GM23248 (cell line): Measurements from ENCODE around the gene ZSWIM6. TPM values are rescaled to one million over a fixed set of nuclear protein-coding genes. Genes with fewer than 3 reads are reported as not detected.

ENCODE experiments used
- DNase-seq: peaks from one replicate; pipeline ENCODE4 v3.0.0-alpha.2; 2015
- H2AFZ ChIP-seq: fragments of 200-600 bp; sonication (generic); 2 replicates; pipeline ENCODE4 v1.6.1; 2016; ENCODE audit warnings: antibody characterized with exemption
- H3F3A ChIP-seq: fragments of 200-600 bp; sonication (generic); 2 replicates; pipeline ENCODE4 v1.6.1; 2016; ENCODE audit warnings: mild to moderate bottlenecking, antibody characterized with exemption, mixed run types; ENCODE audit not compliant: insufficient read depth
- H3K27ac ChIP-seq: fragments of 200-600 bp; sonication (generic); 2 replicates; pipeline ENCODE4 v1.5.1; 2016; ENCODE audit warnings: mild to moderate bottlenecking
- H3K27me3 ChIP-seq: fragments of 200-600 bp; sonication (generic); replicated peaks from 2 replicates; pipeline ENCODE4 v1.6.1; 2016; ENCODE audit warnings: mild to moderate bottlenecking; ENCODE audit not compliant: insufficient read depth
- H3K36me3 ChIP-seq: fragments of 200-600 bp; sonication (generic); 2 replicates; pipeline ENCODE4 v1.6.1; 2016; ENCODE audit warnings: low read depth, mild to moderate bottlenecking
- H3K4me1 ChIP-seq: fragments of 200-600 bp; sonication (generic); 2 replicates; pipeline ENCODE4 v1.6.1; 2016; ENCODE audit warnings: mild to moderate bottlenecking; ENCODE audit not compliant: insufficient read depth
- H3K4me2 ChIP-seq: fragments of 200-600 bp; sonication (generic); one replicate; pipeline ENCODE4 v1.6.1; 2016; ENCODE audit warnings: mild to moderate bottlenecking; ENCODE audit not compliant: unreplicated experiment
- H3K4me3 ChIP-seq: fragments of 200-600 bp; sonication (generic); 2 replicates; pipeline ENCODE4 v1.5.1; 2016; ENCODE audit warnings: mild to moderate bottlenecking
- H3K79me2 ChIP-seq: fragments of 200-600 bp; sonication (generic); 2 replicates; pipeline ENCODE4 v1.6.1; 2016; ENCODE audit warnings: mild to moderate bottlenecking; ENCODE audit not compliant: insufficient read depth
- H3K9ac ChIP-seq: fragments of 200-600 bp; sonication (generic); 2 replicates; pipeline ENCODE4 v1.6.1; 2016; ENCODE audit warnings: mild to moderate bottlenecking
- H3K9me2 ChIP-seq: fragments of 200-600 bp; sonication (generic); 2 replicates; pipeline ENCODE4 v1.6.1; 2016; ENCODE audit warnings: mixed run types, mild to moderate bottlenecking, moderate library complexity; ENCODE audit not compliant: insufficient read depth
- H3K9me3 ChIP-seq: fragments of 200-600 bp; sonication (generic); one replicate; pipeline ENCODE4 v1.6.1; 2017; ENCODE audit warnings: low read depth
- H4K20me1 ChIP-seq: fragments of 200-600 bp; sonication (generic); 2 replicates; pipeline ENCODE4 v1.6.0; 2016; ENCODE audit not compliant: insufficient read depth
- EZH2 ChIP-seq: fragments of 200-600 bp; sonication (generic); IDR thresholded peaks from 2 replicates; pipeline ENCODE4 v1.6.1; 2018; ENCODE audit warnings: antibody characterized with exemption, mild to moderate bottlenecking; ENCODE audit not compliant: insufficient read depth, poor library complexity, severe bottlenecking
- EZH2phosphoT487 ChIP-seq: fragments of 200-600 bp; sonication (generic); IDR thresholded peaks from 2 replicates; pipeline ENCODE4 v1.6.1; 2018; ENCODE audit warnings: antibody characterized with exemption, moderate library complexity, mild to moderate bottlenecking, low read depth; ENCODE audit not compliant: insufficient read depth
- WGBS, 2 experiments: methylation state at CpG; one replicate each; pipeline ENCODE4 v1.1.6; 2015 to 2017; ENCODE audit warnings: low lambda C conversion rate in 2 of 2, low coverage in 1 of 2; ENCODE audit errors: missing lambda C conversion rate in 2 of 2; 5-methylcytosine and 5-hydroxymethylcytosine counted together
- in situ Hi-C: fragments of 300-500 bp; cut with MboI; formaldehyde crosslinking; loops from 2 replicates; pipeline ENCODE4 v1.15.0; 2020
- polyA plus RNA-seq: library from polyadenylated mRNA; unstranded; fragments of >200 nt; fragmentation: Nextera tagmentation; extraction: Ambion mirVana; gene quantifications from 2 replicates; pipeline ENCODE4 v1.2.1, GENCODE V29; 2016
- total RNA-seq: library from RNA; depleted of rRNA; stranded (reverse); fragments of >200 nt; shearing (Covaris generic); gene quantifications from 2 replicates; pipeline ENCODE4 v1.2.3, GENCODE V29; 2014

The ZSWIM6 gene
- total and polyA plus RNA-seq, 2 experiments from 2014 or later = 1.5 to 4.8 TPM

GRCh38 chr5:61435368-61435767 lies 103.3 kb downstream of the ZSWIM6 start:
- Histone ChIP-seq H3K9me2 (no peaks in the 10 kb centered on the region; the same call in 1 of the 2 replicates), H3F3A (no peaks in the 10 kb centered on the region), H3K9ac (no peak overlapping the region), H4K20me1 (peaks cover 22% of the 10 kb centered on the region; the same call in 1 of the 2 replicates), H2AFZ (no peak overlapping the region), H3K4me2 (no peak overlapping the region), H3K27ac (no peak overlapping the region), H3K79me2 (peaks cover 99% of the 10 kb centered on the region), H3K4me3 (no peak overlapping the region), H3K9me3 (no peaks in the 10 kb centered on the region), H3K36me3 (no peaks in the 10 kb centered on the region), H3K27me3 (no peaks in the 10 kb centered on the region), H3K4me1 (peaks cover 15% of the 10 kb centered on the region)
- WGBS, 2 experiments = 94 to 100% methylated on average over 2 of the region's 2 CpGs
- no peak for DNase-seq
- in situ Hi-C loops = no loop called here
- TF ChIP-seq EZH2phosphoT487 (no peak), EZH2 (no peak)

- H3K4me1 ChIP-seq = peaks cover 15% of the 10 kb centered on the region
- no peaks in the 10 kb centered on the region for H3K9me3 ChIP-seq
- H3K9ac ChIP-seq = no peak overlapping the region
- peaks cover 99% of the 10 kb centered on the region for H3K79me2 ChIP-seq
- TF ChIP-seq EZH2phosphoT487 = no peak
- TF ChIP-seq EZH2 = no peak
- H2AFZ ChIP-seq = no peak overlapping the region
- no peaks in the 10 kb centered on the region; the same call in 1 of the 2 replicates for H3K9me2 ChIP-seq
- in situ Hi-C loops = no loop called here
- peaks cover 14% of the 10 kb centered on the region; the same call in 1 of the 2 replicates for H4K20me1 ChIP-seq
- H3K4me3 ChIP-seq = no peak overlapping the region
- no peaks in the 10 kb centered on the region for H3K36me3 ChIP-seq
- WGBS, 2 experiments = 85 to 89% methylated on average over 3 of the region's 3 CpGs
- H3K27ac ChIP-seq = no peak overlapping the region
- no peaks in the 10 kb centered on the region for H3K27me3 ChIP-seq
- peak; percentile 28 for DNase-seq
- H3F3A ChIP-seq = no peaks in the 10 kb centered on the region
- no peak overlapping the region for H3K4me2 ChIP-seq
Measured at GRCh38 chr5:61438298-61438970, 106.4 kb downstream of the ZSWIM6 start.

GRCh38 chr5:61440086-61440485 lies 108.0 kb downstream of the ZSWIM6 start:
- no peak overlapping the region for H3K4me3 ChIP-seq
- H3K4me1 ChIP-seq = peaks cover 21% of the 10 kb centered on the region
- TF ChIP-seq EZH2 (no peak), EZH2phosphoT487 (no peak)
- peaks cover 98% of the 10 kb centered on the region for H3K79me2 ChIP-seq
- in situ Hi-C loops = no loop called here
- H3K9me3 ChIP-seq = no peaks in the 10 kb centered on the region
- H4K20me1 ChIP-seq = peaks cover 6% of the 10 kb centered on the region; the same call in 1 of the 2 replicates
- H3F3A ChIP-seq = no peaks in the 10 kb centered on the region
- H3K36me3 ChIP-seq = no peaks in the 10 kb centered on the region
- H3K9ac ChIP-seq = no peak overlapping the region
- H2AFZ ChIP-seq = no peak overlapping the region
- H3K27ac ChIP-seq = no peak overlapping the region
- no peaks in the 10 kb centered on the region; the same call in 1 of the 2 replicates for H3K9me2 ChIP-seq
- H3K27me3 ChIP-seq = no peaks in the 10 kb centered on the region
- DNase-seq = no peak
- no peak overlapping the region for H3K4me2 ChIP-seq
- WGBS, 2 experiments = 98 to 99% methylated on average over 3 of the region's 3 CpGs

GRCh38 chr5:61440596-61440995 lies 108.5 kb downstream of the ZSWIM6 start:
- Histone ChIP-seq H3K4me1 (peaks cover 24% of the 10 kb centered on the region), H3K9ac (no peak overlapping the region), H3K9me3 (no peaks in the 10 kb centered on the region), H3F3A (no peaks in the 10 kb centered on the region), H3K27me3 (no peaks in the 10 kb centered on the region), H3K79me2 (peaks cover 98% of the 10 kb centered on the region), H4K20me1 (peaks cover 6% of the 10 kb centered on the region; the same call in 1 of the 2 replicates), H3K9me2 (no peaks in the 10 kb centered on the region; the same call in 1 of the 2 replicates), H3K36me3 (no peaks in the 10 kb centered on the region), H3K4me3 (no peak overlapping the region), H3K27ac (no peak overlapping the region), H3K4me2 (no peak overlapping the region), H2AFZ (no peak overlapping the region)
- in situ Hi-C loops = no loop called here
- DNase-seq = no peak
- TF ChIP-seq EZH2phosphoT487 (no peak), EZH2 (no peak)
- 83 to 94% methylated on average over 3 of the region's 3 CpGs for WGBS, 2 experiments
